Loucy (cell line): Measurements from ENCODE around the gene RPTOR.

ENCODE experiments used
- H2AFZ ChIP-seq: fragments of 200-600 bp; sonication (generic); 2 replicates; pipeline ENCODE4 v1.6.0; 2016; ENCODE audit warnings: antibody characterized with exemption, mild to moderate bottlenecking, low read length, moderate library complexity
- H3F3A ChIP-seq: fragments of 200-600 bp; 2 replicates; pipeline ENCODE4 v1.6.0; 2016; ENCODE audit warnings: antibody characterized with exemption, low read depth, mild to moderate bottlenecking
- H3K27me3 ChIP-seq: fragments of 200-600 bp; sonication (generic); 2 replicates; pipeline ENCODE4 v1.6.1; 2014; ENCODE audit warnings: low read length, mild to moderate bottlenecking; ENCODE audit not compliant: insufficient read depth, poor library complexity, severe bottlenecking
- H3K36me3 ChIP-seq: fragments of 200-600 bp; sonication (generic); 2 replicates; pipeline ENCODE4 v1.6.1; 2016; ENCODE audit warnings: low read length; ENCODE audit not compliant: insufficient read depth
- H3K4me1 ChIP-seq: fragments of 200-600 bp; sonication (generic); 2 replicates; pipeline ENCODE4 v1.5.1; 2014; ENCODE audit warnings: low read length, mild to moderate bottlenecking; ENCODE audit not compliant: insufficient read depth, poor library complexity, severe bottlenecking
- H3K4me2 ChIP-seq: fragments of 200-600 bp; sonication (generic); 2 replicates; pipeline ENCODE4 v1.6.0; 2014; ENCODE audit warnings: antibody characterized with exemption, low read length, low read depth, mild to moderate bottlenecking; ENCODE audit not compliant: poor library complexity, severe bottlenecking
- H3K4me3 ChIP-seq: fragments of 200-600 bp; sonication (generic); 2 replicates; pipeline ENCODE4 v1.5.1; 2014; ENCODE audit warnings: low read length, mild to moderate bottlenecking, mixed read lengths; ENCODE audit not compliant: poor library complexity, severe bottlenecking
- H3K79me2 ChIP-seq: fragments of 200-600 bp; sonication (generic); 2 replicates; pipeline ENCODE4 v1.6.1; 2014; ENCODE audit warnings: low read length; ENCODE audit not compliant: insufficient read depth
- H3K9ac ChIP-seq: fragments of 200-600 bp; sonication (generic); 2 replicates; pipeline ENCODE4 v1.6.0; 2014; ENCODE audit warnings: mild to moderate bottlenecking, low read depth, low read length, moderate library complexity; ENCODE audit not compliant: poor library complexity, severe bottlenecking
- H3K9me2 ChIP-seq: fragments of 200-600 bp; sonication (generic); replicated peaks from 2 replicates; pipeline ENCODE4 v1.6.1; 2016; ENCODE audit warnings: low read depth, low read length, mixed read lengths
- H3K9me3 ChIP-seq: fragments of 200-600 bp; sonication (generic); 2 replicates; pipeline ENCODE4 v1.6.1; 2014; ENCODE audit warnings: mild to moderate bottlenecking, antibody characterized with exemption, low read length, low read depth; ENCODE audit not compliant: insufficient read depth
- H4K20me1 ChIP-seq: fragments of 200-600 bp; sonication (generic); 2 replicates; pipeline ENCODE4 v1.6.0; 2014; ENCODE audit warnings: antibody characterized with exemption, low read length, mild to moderate bottlenecking; ENCODE audit not compliant: insufficient read depth, poor library complexity, severe bottlenecking
- EZH2phosphoT487 ChIP-seq: fragments of 200-600 bp; IDR thresholded peaks from 2 replicates; pipeline ENCODE4 v1.6.1; 2018; ENCODE audit warnings: antibody characterized with exemption, mild to moderate bottlenecking, moderate library complexity, borderline replicate concordance
- TF ChIP-seq, protein P1 (sequence below): fragments of 200-600 bp; sonication (generic); conservative IDR thresholded peaks from 2 replicates; pipeline ENCODE4 v1.5.1; 2014; ENCODE audit warnings: mild to moderate bottlenecking, antibody characterized with exemption, low read length

RPTOR gene

DNA sequence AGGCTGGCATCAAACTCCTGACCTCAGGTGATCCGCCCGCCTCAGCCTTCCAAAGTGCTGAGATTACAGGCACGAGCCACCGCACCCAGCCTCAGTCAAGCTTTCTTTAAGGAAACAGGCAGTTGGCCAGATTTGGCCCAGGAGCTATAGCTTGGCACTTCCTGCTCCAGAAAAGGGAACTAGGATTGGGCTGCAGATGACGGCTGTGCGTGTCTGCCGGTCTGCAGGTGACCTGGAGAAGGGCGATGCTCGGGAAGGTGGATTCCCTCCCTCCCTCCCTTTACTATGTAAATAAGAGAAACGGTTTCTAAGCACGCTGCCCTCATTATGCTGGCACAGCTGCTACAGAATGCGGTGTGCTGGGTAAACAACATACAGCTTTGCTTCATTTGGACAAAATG lies 215.9 kb downstream of the RPTOR start:
- peaks cover 13% of the 10 kb centered on the region for H3F3A ChIP-seq
- H3K4me2 ChIP-seq = peak overlapping the region; percentile 56
- TF ChIP-seq, protein P1, sequence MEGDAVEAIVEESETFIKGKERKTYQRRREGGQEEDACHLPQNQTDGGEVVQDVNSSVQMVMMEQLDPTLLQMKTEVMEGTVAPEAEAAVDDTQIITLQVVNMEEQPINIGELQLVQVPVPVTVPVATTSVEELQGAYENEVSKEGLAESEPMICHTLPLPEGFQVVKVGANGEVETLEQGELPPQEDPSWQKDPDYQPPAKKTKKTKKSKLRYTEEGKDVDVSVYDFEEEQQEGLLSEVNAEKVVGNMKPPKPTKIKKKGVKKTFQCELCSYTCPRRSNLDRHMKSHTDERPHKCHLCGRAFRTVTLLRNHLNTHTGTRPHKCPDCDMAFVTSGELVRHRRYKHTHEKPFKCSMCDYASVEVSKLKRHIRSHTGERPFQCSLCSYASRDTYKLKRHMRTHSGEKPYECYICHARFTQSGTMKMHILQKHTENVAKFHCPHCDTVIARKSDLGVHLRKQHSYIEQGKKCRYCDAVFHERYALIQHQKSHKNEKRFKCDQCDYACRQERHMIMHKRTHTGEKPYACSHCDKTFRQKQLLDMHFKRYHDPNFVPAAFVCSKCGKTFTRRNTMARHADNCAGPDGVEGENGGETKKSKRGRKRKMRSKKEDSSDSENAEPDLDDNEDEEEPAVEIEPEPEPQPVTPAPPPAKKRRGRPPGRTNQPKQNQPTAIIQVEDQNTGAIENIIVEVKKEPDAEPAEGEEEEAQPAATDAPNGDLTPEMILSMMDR = no peak
- TF ChIP-seq EZH2phosphoT487 = no peak
- peak overlapping the region; percentile 62 for H3K9ac ChIP-seq
- H3K4me3 ChIP-seq = no peak overlapping the region
- H3K79me2 ChIP-seq = peaks cover 10% of the 10 kb centered on the region; the same call in 1 of the 2 replicates
- no peaks in the 10 kb centered on the region for H3K9me2 ChIP-seq
- H3K36me3 ChIP-seq = no peaks in the 10 kb centered on the region
- peaks cover 71% of the 10 kb centered on the region for H3K4me1 ChIP-seq
- H4K20me1 ChIP-seq = no peaks in the 10 kb centered on the region
- H3K27me3 ChIP-seq = no peaks in the 10 kb centered on the region
- no peaks in the 10 kb centered on the region for H3K9me3 ChIP-seq
- H2AFZ ChIP-seq = no peak overlapping the region

DNA sequence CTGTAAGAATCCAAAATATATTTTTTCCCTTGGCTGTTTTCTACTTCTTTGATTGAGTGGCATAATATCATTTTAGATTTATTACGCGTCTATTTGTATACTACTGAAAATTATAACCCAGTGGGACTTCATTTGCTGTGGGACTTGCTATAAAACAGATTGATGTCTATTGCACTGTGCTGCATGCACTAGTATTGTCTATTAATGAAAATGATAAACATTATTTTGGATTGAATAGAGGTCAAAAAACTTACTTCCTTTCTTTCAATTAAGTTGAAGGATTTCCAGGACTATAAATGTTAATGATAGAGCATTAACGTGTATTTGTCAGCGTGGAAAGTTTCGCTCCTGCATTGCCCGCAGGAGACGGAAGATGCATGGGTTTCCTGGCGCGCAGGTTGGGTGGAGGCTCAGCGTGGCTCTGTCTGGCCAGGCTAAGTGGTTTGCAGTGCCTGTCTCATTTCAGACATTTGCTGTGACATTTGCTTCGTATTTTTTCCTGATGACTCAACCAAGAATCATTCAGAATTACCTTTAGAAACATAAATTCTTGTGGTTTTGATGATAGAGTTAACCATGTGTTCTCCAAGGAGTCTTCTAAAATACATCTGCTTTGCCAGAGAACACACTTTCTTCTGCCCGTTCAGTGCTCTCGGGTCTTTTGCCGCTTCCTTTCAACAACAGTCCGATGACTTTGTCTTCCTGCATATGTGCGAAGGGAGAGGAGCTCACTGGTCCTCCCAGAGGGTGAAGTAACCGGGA lies 216.7 kb downstream of the RPTOR start:
- TF ChIP-seq, protein P1 = no peak
- TF ChIP-seq EZH2phosphoT487 = no peak
- Histone ChIP-seq H3K4me3 (peak overlapping the region; percentile 28), H3K9me3 (no peaks in the 10 kb centered on the region), H3K79me2 (peaks cover 10% of the 10 kb centered on the region; the same call in 1 of the 2 replicates), H3K4me2 (peak overlapping the region; percentile 56), H3K4me1 (peaks cover 72% of the 10 kb centered on the region), H3F3A (peaks cover 21% of the 10 kb centered on the region), H4K20me1 (no peaks in the 10 kb centered on the region), H3K9me2 (no peaks in the 10 kb centered on the region), H3K27me3 (no peaks in the 10 kb centered on the region), H3K9ac (peak overlapping the region; percentile 62), H2AFZ (no peak overlapping the region), H3K36me3 (no peaks in the 10 kb centered on the region)

DNA sequence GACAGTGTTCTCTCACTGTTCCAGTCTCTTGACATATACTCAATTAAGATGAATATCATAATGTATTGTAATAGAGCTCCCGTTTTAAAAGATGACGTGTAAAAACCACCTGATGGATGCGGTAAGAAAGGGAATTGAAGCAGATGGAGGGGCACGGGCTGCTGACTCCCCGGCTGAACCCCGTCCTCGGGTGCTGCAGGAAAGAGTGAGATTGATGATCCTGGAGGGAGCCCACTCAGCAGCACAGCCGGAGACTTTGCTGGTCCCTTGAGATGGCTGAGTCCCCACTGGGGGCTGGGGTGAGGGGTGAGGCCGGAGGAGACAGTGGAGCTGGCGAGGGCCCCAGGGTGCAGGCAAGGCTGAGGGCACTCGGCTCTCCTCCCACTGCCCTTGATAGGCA lies 217.4 kb downstream of the RPTOR start:
- Histone ChIP-seq H3K36me3 (no peaks in the 10 kb centered on the region), H2AFZ (no peak overlapping the region), H3K4me2 (peak overlapping the region; percentile 56), H3K79me2 (peaks cover 13% of the 10 kb centered on the region; the same call in 1 of the 2 replicates), H3K4me3 (peak overlapping the region; percentile 13), H3K4me1 (peaks cover 77% of the 10 kb centered on the region), H3K9me2 (no peaks in the 10 kb centered on the region), H3F3A (peaks cover 26% of the 10 kb centered on the region), H4K20me1 (no peaks in the 10 kb centered on the region), H3K9me3 (no peaks in the 10 kb centered on the region), H3K27me3 (no peaks in the 10 kb centered on the region), H3K9ac (peak overlapping the region; percentile 62)
- TF ChIP-seq EZH2phosphoT487 = no peak
- TF ChIP-seq, protein P1 = no peak
